Choroid plexus epithelial cell (primary cell): ENCODE results near the gene GATC.

Experiments
- DNase-seq: peaks from one replicate; pipeline ENCODE4 v3.0.0-alpha.2; 2010; ENCODE audit warnings: low read depth
- H3K4me3 ChIP-seq: 2 replicates; pipeline ENCODE4 v1.5.1; 2011; ENCODE audit warnings: low read depth, mild to moderate bottlenecking, control low read depth, low read length, moderate library complexity
- TF ChIP-seq, protein P1 (sequence below): conservative IDR thresholded peaks from 2 replicates; pipeline ENCODE4 v1.5.1; 2011; ENCODE audit warnings: low read depth, mild to moderate bottlenecking, control low read depth, inconsistent platforms, low read length, moderate library complexity

The GATC gene

DNA sequence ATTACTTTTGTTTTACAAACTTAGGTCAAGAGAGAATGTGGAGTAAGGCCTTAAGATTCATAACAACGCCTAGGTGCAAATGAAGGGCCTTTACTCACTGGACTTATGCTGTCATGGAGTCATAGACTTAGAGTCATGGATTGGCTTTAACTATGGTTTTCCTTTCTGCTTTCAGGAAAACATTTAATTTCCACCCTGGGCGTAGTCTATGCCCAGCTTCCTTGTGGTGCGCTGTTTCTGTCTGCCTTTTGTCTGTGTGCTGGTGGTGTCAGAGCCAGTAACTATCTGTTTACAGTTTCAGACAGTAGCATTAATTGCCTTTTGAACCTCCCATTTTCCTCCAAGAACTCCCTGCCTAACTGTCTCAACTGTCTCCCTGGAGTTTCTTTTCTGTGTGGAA is 40.2 kb upstream of the GATC start:
- no peak overlapping the region for H3K4me3 ChIP-seq
- TF ChIP-seq, protein P1, sequence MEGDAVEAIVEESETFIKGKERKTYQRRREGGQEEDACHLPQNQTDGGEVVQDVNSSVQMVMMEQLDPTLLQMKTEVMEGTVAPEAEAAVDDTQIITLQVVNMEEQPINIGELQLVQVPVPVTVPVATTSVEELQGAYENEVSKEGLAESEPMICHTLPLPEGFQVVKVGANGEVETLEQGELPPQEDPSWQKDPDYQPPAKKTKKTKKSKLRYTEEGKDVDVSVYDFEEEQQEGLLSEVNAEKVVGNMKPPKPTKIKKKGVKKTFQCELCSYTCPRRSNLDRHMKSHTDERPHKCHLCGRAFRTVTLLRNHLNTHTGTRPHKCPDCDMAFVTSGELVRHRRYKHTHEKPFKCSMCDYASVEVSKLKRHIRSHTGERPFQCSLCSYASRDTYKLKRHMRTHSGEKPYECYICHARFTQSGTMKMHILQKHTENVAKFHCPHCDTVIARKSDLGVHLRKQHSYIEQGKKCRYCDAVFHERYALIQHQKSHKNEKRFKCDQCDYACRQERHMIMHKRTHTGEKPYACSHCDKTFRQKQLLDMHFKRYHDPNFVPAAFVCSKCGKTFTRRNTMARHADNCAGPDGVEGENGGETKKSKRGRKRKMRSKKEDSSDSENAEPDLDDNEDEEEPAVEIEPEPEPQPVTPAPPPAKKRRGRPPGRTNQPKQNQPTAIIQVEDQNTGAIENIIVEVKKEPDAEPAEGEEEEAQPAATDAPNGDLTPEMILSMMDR = no peak
- no peak for DNase-seq

DNA sequence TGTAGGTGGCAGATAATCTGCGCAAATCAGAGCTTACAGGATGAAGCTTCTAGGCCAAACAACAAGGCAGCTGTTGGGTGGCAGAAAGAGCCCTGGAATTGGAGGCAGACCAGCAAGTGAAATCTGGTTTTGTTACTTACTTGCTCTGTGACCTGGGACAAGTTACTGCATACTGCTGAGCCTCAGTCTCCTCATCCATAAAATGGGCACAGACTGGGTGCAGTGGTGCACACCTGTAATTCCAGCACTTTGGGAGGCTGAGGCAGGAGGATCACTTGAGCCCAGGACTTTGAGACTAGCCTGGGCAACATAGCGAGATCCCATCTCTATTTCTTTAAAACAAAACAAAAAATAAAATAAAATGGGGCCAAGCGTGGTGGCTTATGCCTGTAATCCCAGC is 39.7 kb upstream of the GATC start:
- H3K4me3 ChIP-seq = no peak overlapping the region
- no peak for DNase-seq
- TF ChIP-seq, protein P1 = no peak

GRCh38 chr12:120408771-120409170 is 37.5 kb upstream of the GATC start:
- no peak for DNase-seq
- no peak overlapping the region for H3K4me3 ChIP-seq
- TF ChIP-seq, protein P1 = no peak

DNA sequence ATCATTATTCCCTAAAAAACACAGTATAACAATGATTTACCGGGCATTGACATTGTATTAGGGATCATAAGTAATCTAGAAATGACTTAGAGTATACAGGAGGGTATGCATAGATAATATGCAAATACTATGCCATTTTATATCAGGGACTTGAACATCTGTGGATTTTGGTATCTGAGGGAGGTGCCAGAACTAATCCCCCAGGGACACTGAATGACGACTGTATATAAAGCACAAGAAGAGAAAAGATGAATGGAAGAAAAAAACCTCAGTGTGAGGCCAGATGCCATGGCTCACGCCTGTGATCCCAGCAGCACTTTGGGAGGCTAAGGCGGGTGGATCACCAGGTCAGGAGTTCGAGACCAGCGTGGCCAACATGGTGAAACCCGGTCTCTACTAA is 33.8 kb upstream of the GATC start:
- TF ChIP-seq, protein P1 = no peak
- no peak for DNase-seq
- no peak overlapping the region for H3K4me3 ChIP-seq

- DNase-seq = no peak
- TF ChIP-seq, protein P1 = no peak
- H3K4me3 ChIP-seq = no peak overlapping the region
Measured at GRCh38 chr12:120413901-120414695, 32.1 kb upstream of the GATC start.

DNA sequence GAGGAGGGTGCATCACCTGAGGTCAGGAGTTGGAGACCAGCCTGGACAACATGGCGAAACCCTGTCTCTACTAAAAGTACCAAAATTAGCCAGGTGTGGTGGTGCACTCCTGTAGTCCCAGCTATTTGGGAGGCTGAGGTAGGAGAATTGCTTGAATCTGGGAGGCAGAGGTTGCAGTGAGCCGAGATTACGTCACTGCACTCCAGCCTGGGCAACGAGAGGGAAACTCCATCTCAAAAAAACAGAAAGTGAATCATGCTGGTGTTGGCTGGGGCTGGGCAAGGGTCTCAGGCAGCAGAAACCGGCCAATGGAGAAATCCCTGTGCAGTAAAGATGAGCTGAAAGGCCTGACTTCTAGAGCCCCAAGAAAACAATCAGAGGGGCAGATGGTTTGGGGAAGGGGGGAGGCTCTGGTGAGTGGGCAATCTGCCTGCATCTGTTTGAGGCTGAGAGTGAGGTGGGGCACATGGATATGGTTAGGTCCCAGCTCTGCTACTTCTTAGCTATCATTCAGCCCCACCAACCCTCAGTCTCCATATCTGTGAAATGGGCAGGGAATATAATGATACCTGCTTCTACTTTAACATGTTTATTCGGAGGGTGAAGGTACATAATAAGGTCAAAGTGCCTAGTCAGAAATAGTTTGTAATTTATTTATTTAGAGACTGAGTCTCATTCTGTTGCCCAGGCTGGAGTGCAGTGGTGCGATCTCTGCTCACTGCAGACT is 29.6 kb upstream of the GATC start:
- no peak overlapping the region for H3K4me3 ChIP-seq
- DNase-seq = no peak
- TF ChIP-seq, protein P1 = no peak
